Activated T-helper 1 cell treated with anti-CD3 and anti-CD28 coated beads, Interleukin-12 subunit alpha, Interleukin-12 subunit beta, Interleukin-2, Interleukin-4 antibody, amounts not matched to agents 30 ng/mL and 10 ng/mL and 1 ng/mL, durations not matched to agents 14 hours and 24 hours and 36 hours (primary cell): ENCODE results near the gene FBXO42. TPM values are rescaled to one million over a fixed set of nuclear protein-coding genes. Genes with fewer than 3 reads are reported as not detected.
A peak's percentile ranks its signal among the peaks of the same experiment; 100 is the strongest.
"Not testable (repeated sequence)": the region's sequence is repeated elsewhere in the genome, so short reads cannot be mapped to it uniquely, and the experiment has no call there.

Experiments
- DNase-seq: peaks from one replicate; pipeline ENCODE4 v3.0.0; 2021; ENCODE audit warnings: low spot score
- H3K27ac Mint-ChIP-seq: one replicate; pipeline ENCODE4 v1.8.0; 2021; ENCODE audit warnings: mild to moderate bottlenecking, mixed read lengths
- H3K27me3 Mint-ChIP-seq: one replicate; pipeline ENCODE4 v1.8.0; 2022; ENCODE audit warnings: mild to moderate bottlenecking, moderate library complexity, mixed read lengths; ENCODE audit not compliant: insufficient read depth
- H3K36me3 Mint-ChIP-seq: one replicate; pipeline ENCODE4 v1.8.0; 2021; ENCODE audit warnings: low read depth, mixed read lengths
- H3K4me1 Mint-ChIP-seq: one replicate; pipeline ENCODE4 v1.8.0; 2021; ENCODE audit warnings: low read depth, mixed read lengths
- H3K4me3 Mint-ChIP-seq: one replicate; pipeline ENCODE4 v1.8.0; 2021; ENCODE audit warnings: mild to moderate bottlenecking, moderate library complexity, mixed read lengths
- H3K9me3 Mint-ChIP-seq: one replicate; pipeline ENCODE4 v1.8.0; 2021; ENCODE audit warnings: mixed read lengths
- intact Hi-C: fragments of 100-400 bp; cut with micrococcal nuclease; formaldehyde crosslinking; loops from one replicate; pipeline ENCODE4 v1.15.1; 2024
- total RNA-seq: library from RNA; stranded (reverse); gene quantifications from 2 replicates; pipeline ENCODE4 v1.2.3, GENCODE V29; 2022

The FBXO42 gene
- total RNA-seq, 1 donor from 2014 or later = 17.1 TPM

- Mint-ChIP-seq H3K9me3 (no peaks in the 10 kb centered on the region), H3K27ac (peak overlapping the region; percentile 31), H3K27me3 (no peaks in the 10 kb centered on the region), H3K36me3 (peaks cover 30% of the 10 kb centered on the region), H3K4me3 (no peak overlapping the region), H3K4me1 (peaks cover 11% of the 10 kb centered on the region)
- DNase-seq = no peak
- intact Hi-C loops = no loop called here
Measured at GRCh38 chr1:16248603-16249516, 103.4 kb downstream of the FBXO42 start.

GRCh38 chr1:16248007-16248436, 104.3 kb downstream of the FBXO42 start:
- intact Hi-C loops = no loop called here
- Mint-ChIP-seq H3K27ac (no peak overlapping the region), H3K27me3 (no peaks in the 10 kb centered on the region), H3K4me1 (peaks cover 11% of the 10 kb centered on the region), H3K36me3 (peaks cover 28% of the 10 kb centered on the region), H3K9me3 (no peaks in the 10 kb centered on the region), H3K4me3 (no peak overlapping the region)
- DNase-seq = no peak

- intact Hi-C loops = no loop called here
- Mint-ChIP-seq H3K9me3 (no peaks in the 10 kb centered on the region), H3K27ac (no peak overlapping the region), H3K4me1 (peaks cover 11% of the 10 kb centered on the region), H3K36me3 (peaks cover 25% of the 10 kb centered on the region), H3K27me3 (no peaks in the 10 kb centered on the region), H3K4me3 (no peak overlapping the region)
- DNase-seq = no peak
Measured at GRCh38 chr1:16247441-16247840, 104.8 kb downstream of the FBXO42 start.

DNA sequence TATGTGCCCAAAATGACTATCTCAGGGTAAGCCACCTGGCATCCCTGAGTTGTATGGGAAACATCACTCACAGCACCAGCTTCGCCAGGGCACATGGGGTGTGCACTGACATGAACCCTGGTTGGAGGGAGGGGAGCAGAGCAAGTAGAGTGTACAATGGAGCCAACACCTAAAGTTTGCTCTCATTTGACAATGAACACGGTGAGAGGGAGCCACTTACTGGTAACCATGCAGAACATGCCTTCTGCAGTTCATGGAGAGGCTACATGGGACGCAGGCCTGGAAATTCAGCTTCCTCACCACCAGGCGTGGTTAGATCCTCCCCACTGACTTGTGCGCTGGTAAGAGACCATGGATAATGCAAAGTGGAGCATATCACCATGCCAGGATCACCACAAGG, 105.3 kb downstream of the FBXO42 start:
- no peaks in the 10 kb centered on the region for H3K27me3 Mint-ChIP-seq
- no peaks in the 10 kb centered on the region for H3K9me3 Mint-ChIP-seq
- no peak for DNase-seq
- peaks cover 11% of the 10 kb centered on the region for H3K4me1 Mint-ChIP-seq
- no peak overlapping the region for H3K4me3 Mint-ChIP-seq
- H3K36me3 Mint-ChIP-seq = peaks cover 22% of the 10 kb centered on the region
- intact Hi-C loops = no loop called here
- no peak overlapping the region for H3K27ac Mint-ChIP-seq

DNA sequence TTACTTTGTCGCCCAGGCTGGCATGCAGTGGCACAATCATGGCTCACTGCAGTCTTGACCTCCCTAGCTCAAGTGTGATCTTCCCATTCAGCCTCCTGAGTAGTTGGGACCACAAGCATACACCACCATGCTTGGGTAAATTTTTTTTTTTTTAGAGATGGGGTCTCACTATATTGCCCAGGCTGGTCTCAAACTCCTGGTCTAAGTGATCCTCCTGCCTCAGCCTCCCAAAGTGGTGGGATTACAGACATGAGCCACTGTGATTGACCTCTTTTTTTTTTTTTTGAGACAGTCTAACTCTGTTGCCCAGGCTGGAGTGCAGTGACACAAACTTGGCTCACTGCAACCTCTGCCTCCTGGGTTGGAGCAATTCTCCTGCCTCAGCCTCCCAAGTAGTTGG, 106.0 kb downstream of the FBXO42 start:
- H3K9me3 Mint-ChIP-seq, intact Hi-C loops, DNase-seq, H3K27me3 Mint-ChIP-seq, H3K4me3 Mint-ChIP-seq, H3K27ac Mint-ChIP-seq: not testable (repeated sequence)
- H3K36me3 Mint-ChIP-seq = peaks cover 19% of the 10 kb centered on the region
- H3K4me1 Mint-ChIP-seq = peaks cover 11% of the 10 kb centered on the region

DNA sequence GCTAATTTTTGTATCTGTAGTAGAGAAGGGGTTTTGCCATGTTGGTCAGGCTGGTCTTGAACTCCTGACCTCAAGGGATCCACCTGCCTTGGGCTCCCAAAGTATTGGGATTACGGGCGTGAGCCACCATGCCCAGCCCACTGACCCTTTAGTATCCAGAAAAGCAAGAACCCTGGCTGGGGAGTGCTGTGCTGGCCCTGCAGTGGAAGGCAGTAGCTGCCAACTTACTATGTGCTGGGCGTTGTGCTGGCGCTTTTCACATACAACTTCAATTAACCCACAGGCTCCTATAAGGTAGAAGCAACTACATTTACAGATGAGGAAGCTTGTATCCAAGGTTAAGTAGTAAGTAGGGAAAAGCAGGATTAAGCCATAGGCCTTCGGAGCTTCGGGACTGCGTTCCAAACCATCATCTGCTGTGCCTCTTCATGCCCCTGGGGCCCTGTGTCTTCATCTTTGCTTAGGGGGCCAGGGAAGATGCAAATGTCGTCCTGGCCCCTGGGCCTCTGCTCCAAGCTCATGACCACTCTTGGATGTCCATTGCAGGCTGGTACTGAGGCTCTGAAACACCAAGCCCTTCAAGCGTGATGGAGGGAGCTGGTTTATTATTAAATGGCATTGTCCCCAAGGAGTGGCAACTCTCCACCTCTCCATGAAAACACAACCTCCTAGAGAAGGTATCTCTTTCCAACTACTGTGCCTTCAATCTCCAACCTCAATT, 106.6 kb downstream of the FBXO42 start:
- H3K36me3 Mint-ChIP-seq = peaks cover 16% of the 10 kb centered on the region
- H3K27ac Mint-ChIP-seq = no peak overlapping the region
- H3K9me3 Mint-ChIP-seq = no peaks in the 10 kb centered on the region
- no peak for DNase-seq
- no peaks in the 10 kb centered on the region for H3K27me3 Mint-ChIP-seq
- H3K4me3 Mint-ChIP-seq = no peak overlapping the region
- peaks cover 11% of the 10 kb centered on the region for H3K4me1 Mint-ChIP-seq
- intact Hi-C loops = loop anchor here (2.0 kb wide), 1 partner anchor 195 kb away; the partner anchor contains the start of gene NECAP2

- H3K4me3 Mint-ChIP-seq = no peak overlapping the region
- peaks cover 13% of the 10 kb centered on the region for H3K36me3 Mint-ChIP-seq
Measured at GRCh38 chr1:16244650-16245285, 107.5 kb downstream of the FBXO42 start.

DNA sequence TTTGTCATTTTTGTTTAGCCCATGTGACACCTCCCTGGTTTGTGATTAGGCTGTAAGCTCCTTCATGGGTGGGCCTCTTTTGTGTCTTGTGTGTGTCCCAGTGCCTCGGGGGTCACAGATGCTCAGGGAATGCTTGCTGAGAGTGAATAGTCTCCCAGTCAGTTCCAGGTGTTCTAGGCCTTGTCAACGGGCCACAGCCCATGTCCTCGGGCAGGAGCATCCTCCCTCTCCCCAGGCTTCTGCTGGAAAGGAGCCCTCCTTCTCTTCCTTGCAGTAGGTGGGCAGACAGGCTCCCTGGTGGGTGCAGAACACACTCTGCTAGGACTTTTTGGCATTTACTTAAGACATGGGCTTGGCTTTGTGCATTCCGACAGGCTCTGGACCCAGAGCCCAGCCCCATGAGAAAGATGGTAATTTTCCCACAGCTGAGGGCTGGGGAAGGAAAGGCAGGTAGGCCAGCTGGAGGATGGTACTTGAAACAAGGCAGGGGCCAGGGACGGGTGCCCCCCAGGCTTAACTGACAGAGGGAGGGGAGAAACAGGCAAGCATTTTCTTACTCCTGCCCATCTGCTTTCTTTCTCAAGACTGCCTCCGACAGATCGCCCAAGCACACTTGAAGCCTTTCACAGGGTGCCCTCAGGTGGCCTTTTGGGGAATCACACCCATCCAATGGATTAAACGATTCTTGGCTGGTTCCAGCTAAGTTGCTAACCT, 108.2 kb downstream of the FBXO42 start:
- Mint-ChIP-seq H3K36me3 (peaks cover 10% of the 10 kb centered on the region), H3K4me1 (peaks cover 10% of the 10 kb centered on the region), H3K9me3 (no peaks in the 10 kb centered on the region), H3K4me3 (no peak overlapping the region), H3K27me3 (no peaks in the 10 kb centered on the region), H3K27ac (no peak overlapping the region)
- DNase-seq = peak; percentile 64
- intact Hi-C loops = loop anchor here (1.0 to 2.0 kb wide), 5 partner anchors 8 to 197 kb away; partner anchors contain the start of gene NECAP2

More at GRCh38 chr1:16244650-16245285, 107.5 kb downstream of the FBXO42 start:
- intact Hi-C loops = loop anchor here (1.0 to 2.0 kb wide), 5 partner anchors 8 to 196 kb away; partner anchors contain the start of gene NECAP2
- Mint-ChIP-seq H3K4me1 (peaks cover 14% of the 10 kb centered on the region), H3K27me3 (no peaks in the 10 kb centered on the region), H3K27ac (no peak overlapping the region), H3K9me3 (no peaks in the 10 kb centered on the region)
- no peak for DNase-seq

DNA sequence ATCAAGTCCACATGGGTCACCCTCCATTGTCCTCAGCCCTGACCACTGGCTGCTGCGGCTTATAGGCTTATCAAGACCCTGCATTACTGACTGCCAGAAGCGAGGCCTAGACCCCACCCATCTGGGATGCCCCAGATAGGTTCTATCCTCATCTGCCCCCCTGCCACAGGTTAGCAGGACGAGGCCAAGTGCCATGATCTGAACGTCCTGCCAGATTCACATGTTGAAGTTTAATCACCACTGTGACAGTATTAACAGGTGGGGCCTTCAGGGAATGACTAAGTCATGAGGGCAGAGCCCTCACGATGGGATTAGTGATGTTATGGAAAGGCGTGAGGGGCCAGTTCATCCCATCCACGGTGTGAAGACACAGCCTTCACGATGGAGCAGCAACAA, 109.1 kb downstream of the FBXO42 start:
- no peaks in the 10 kb centered on the region for H3K27me3 Mint-ChIP-seq
- intact Hi-C loops = no loop called here
- no peak overlapping the region for H3K4me3 Mint-ChIP-seq
- peaks cover 9% of the 10 kb centered on the region for H3K36me3 Mint-ChIP-seq
- H3K27ac Mint-ChIP-seq = no peak overlapping the region
- H3K4me1 Mint-ChIP-seq = peaks cover 8% of the 10 kb centered on the region
- DNase-seq = no peak
- H3K9me3 Mint-ChIP-seq = no peaks in the 10 kb centered on the region

DNA sequence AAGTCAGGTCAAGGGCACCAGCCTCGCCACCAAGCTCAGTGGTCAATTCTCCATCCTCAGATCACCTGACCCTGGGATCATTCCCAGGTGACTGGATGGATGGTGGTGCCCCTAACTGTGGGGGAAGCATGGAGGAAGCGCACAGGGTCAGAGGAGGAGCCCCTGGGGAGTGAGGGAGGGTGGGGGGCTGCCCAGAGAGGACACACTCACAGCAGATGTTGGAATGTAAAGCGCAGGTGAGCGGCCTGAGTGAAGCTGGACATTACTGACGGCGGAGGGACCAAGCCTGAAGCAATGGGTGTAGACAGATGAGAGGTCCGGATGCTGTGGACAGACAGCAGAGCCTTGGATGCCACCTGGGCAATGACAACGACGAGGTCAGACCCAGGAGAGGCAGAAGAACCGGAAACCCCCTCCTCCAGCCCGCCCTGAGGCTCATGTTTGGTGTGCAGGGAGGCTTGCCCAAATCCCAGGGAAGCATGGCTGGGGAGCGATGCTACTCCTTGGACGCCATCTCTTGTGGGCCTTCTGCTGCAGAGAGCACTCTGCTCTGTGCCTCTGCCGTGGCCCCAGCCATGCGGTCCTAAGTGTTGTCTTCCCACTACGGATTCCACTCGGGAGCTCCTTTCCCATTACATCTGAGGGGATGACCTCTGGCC, 109.6 kb downstream of the FBXO42 start:
- Mint-ChIP-seq H3K4me3 (no peak overlapping the region), H3K27me3 (no peaks in the 10 kb centered on the region), H3K9me3 (no peaks in the 10 kb centered on the region), H3K36me3 (peaks cover 8% of the 10 kb centered on the region), H3K27ac (no peak overlapping the region), H3K4me1 (peaks cover 11% of the 10 kb centered on the region)
- intact Hi-C loops = no loop called here
- no peak for DNase-seq

GRCh38 chr1:16241221-16241708, 111.0 kb downstream of the FBXO42 start:
- H3K9me3 Mint-ChIP-seq = no peaks in the 10 kb centered on the region
- H3K27me3 Mint-ChIP-seq = no peaks in the 10 kb centered on the region
- intact Hi-C loops = no loop called here
- no peak overlapping the region for H3K4me3 Mint-ChIP-seq
- DNase-seq = no peak
- no peaks in the 10 kb centered on the region for H3K36me3 Mint-ChIP-seq
- H3K27ac Mint-ChIP-seq = no peak overlapping the region
- H3K4me1 Mint-ChIP-seq = peaks cover 22% of the 10 kb centered on the region
